Keratinocyte (primary cell): ENCODE measurements around the gene TERT.

ENCODE experiments used
- CTCF ChIP-seq, 3 experiments: IDR thresholded peaks in 1 of 3; conservative IDR thresholded peaks in 1 of 3; optimal IDR thresholded peaks in 1 of 3; 2 replicates in 2 of 3; 3 replicates in 1 of 3; pipeline versions ENCODE3 to v1.5.1; 2011; ENCODE audit warnings: low read length in 3 of 3, mild to moderate bottlenecking in 3 of 3, moderate library complexity in 2 of 3, control low read depth in 1 of 3, inconsistent platforms in 1 of 3; ENCODE audit not compliant: insufficient read depth in 2 of 3; ENCODE audit errors: extremely low read depth in 1 of 3
- EZH2 ChIP-seq: IDR thresholded peaks from one replicate; pipeline ENCODE4 v1.6.1; 2012; ENCODE audit warnings: inconsistent platforms, mild to moderate bottlenecking, low read length, moderate library complexity

DNA sequence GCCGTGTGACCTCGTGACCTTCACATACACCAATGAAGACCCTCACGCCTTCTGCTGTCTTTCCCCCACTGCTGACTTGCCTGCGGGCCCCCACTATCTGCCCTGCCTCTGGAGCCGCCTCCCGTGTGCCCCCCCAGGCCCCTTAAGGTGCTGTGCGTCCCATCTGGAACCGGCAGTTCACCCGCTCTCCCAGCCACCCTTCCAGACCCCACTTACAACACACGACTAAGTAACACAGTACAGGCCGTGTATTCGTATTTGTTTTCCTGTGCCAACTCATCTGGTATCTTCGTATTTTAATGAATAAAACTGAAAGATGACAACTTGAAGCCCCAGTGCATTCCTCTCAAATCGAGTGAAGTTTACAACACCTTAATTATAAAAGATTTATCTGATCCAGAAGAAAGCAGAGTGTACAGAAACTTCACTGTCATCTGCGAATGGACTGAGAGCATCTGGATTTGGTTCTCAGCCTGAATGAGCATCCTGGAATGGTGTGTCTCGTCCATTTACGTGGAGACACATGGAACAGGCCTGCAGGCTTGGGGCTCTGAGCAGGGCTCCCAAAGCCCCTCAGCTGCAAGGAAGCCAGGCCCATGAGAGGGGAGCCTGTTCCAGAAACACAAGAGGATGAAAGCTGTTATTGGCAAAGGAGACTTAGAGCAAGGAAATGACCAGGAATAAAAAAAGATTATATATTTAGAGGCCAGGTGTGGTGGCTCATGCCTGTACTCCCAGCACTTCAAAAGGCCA is 21.9 kb upstream of the TERT start:
- no peak for TF ChIP-seq CTCF (optimal IDR thresholded peaks at IDR 0.05 in 1 of 3, IDR thresholded peaks at IDR 0.05 in 1 of 3, conservative IDR thresholded peaks at IDR 0.05 in 1 of 3; ENCODE audit: extremely low read depth in 1 of 3, insufficient read depth in 2 of 3, low read length in 3 of 3)
- TF ChIP-seq EZH2: no peak
